GM12874 (cell line): Measurements from ENCODE around the gene GPR4.
A peak's percentile ranks its signal among the peaks of the same experiment; 100 is the strongest.

Source experiments
- TF ChIP-seq, protein P1 (sequence below): IDR thresholded peaks from 2 replicates; pipeline ENCODE4 v1.5.1; 2011; ENCODE audit warnings: low read depth, mild to moderate bottlenecking, control low read depth, low read length, moderate library complexity; ENCODE audit not compliant: insufficient read depth

The GPR4 gene

DNA sequence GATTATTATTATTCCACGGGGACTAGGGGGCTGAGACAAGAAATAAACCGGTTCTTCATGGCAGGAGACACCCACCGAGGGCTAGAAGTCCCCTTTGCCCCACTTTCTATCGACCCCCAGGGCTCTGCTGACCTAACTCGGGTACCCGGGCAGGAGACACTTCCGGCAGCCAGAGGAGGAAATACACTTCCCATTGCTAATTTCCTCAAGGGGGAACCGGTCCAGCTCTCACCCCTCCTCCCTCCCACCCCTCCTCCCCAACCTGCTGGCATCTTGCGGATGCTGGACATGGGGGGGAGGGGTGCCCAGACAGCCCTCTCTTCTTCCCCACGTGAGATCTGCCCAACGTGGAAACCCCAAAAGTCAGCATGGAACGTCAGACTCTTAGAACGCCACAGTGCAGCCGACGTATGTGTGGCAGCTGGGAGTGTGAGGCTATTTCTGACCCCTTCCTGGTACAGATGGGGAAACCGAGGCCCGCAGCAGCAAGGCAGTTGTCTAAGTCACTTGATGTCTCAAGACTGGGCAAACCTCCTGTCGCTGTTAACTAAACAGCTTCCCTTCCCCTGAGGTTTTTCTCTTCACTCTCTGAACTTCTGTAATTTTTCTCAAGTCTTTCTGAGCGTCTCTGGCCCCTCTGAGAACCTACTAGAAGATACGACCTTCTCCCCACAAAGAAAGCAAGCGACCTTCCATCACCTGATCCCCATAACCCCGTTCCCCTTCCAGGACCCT lies 3.6 kb downstream of the GPR4 start:
- TF ChIP-seq, protein P1, sequence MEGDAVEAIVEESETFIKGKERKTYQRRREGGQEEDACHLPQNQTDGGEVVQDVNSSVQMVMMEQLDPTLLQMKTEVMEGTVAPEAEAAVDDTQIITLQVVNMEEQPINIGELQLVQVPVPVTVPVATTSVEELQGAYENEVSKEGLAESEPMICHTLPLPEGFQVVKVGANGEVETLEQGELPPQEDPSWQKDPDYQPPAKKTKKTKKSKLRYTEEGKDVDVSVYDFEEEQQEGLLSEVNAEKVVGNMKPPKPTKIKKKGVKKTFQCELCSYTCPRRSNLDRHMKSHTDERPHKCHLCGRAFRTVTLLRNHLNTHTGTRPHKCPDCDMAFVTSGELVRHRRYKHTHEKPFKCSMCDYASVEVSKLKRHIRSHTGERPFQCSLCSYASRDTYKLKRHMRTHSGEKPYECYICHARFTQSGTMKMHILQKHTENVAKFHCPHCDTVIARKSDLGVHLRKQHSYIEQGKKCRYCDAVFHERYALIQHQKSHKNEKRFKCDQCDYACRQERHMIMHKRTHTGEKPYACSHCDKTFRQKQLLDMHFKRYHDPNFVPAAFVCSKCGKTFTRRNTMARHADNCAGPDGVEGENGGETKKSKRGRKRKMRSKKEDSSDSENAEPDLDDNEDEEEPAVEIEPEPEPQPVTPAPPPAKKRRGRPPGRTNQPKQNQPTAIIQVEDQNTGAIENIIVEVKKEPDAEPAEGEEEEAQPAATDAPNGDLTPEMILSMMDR: no peak

DNA sequence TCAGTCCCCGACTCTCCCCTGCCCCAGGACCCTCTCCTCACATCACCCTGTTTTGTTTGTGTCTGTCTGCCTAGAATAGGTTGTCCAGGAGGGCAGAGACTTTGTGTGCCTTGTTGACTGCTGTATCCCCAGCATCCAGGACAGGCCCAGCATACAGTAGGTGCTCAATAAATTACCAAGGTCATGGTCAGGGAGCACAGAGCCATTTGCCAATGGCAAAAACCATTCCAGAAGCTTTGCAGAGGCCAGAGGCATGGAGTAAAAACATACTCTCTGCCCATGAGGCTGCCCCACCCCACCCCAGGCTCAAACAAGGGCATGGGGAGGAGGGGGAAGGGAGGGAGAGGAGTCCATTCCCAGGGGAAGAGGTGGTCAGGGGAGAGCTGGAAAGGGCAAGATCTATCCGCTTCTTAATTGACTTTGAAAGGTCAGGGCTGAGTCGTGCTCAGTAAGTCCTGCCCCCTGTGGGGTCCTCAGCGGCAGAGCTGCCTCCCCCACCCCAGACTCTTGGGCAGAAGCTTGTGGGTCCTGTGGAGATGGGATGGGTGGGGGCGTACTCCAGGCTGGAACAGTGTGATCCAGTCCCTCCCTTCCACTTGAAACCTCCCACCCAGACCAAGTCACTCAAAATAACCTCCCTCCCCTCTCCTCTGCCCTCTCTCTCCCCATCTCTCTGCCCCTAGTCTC lies 4.4 kb downstream of the GPR4 start:
- TF ChIP-seq, protein P1: no peak

DNA sequence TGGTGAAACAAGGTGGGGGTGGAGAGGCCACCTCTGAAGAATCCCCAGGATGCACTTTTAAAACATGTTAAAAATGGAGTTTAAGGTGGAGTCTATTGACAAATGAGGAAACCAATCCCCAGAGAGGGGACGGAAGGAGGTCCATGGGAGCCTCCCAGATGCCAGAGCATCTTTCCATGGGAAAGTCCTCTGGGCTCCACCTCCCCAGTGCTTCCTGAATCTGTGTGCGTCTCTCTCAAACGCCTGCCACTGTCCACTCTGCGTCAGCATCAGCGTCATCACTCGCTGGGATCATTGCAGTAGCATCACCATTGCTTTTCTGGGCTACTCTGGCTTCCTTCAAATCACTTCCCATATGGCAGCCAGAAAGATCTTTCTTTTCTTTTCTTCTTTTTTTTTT lies 6.2 kb downstream of the GPR4 start:
- TF ChIP-seq, protein P1: no peak

DNA sequence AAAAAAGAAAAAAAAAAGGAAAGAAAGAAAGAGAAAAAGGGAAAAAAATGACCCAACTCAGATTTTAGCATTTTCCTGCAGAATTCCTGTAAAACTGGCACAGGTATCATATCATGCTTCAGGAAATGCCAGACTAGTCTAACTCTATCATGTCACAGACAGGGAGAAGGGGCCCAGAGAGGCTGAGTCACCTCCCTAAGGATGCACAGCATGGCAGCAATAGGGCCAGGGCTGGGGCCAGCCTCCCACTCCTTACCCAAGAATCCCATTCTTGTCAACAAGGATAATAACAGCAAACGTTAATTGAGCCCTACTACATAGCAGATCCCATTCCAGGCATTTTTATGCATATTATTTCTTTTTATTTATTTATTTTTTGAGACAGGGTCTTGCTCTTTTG lies 8.5 kb downstream of the GPR4 start:
- TF ChIP-seq, protein P1: no peak

DNA sequence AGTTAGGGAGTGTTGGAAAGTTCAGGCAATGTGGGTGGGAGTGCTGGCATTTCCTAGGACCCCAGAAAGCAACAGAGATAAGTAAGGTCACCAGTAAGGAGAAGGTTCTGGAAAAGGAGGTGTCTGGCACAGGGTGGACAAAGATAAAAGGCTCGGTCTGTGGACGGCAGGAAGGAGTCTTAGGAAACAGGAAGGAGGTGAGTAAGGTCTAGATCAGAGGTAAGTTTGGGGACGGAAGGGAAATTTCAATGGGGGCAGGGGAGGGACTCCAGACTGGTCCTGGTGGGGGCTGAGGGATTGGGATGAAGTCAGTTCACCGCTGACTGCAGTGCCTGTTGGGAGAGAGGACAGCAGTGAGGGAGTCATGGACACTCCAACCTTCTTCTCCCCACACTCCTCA lies 9.6 kb downstream of the GPR4 start:
- TF ChIP-seq, protein P1: no peak

DNA sequence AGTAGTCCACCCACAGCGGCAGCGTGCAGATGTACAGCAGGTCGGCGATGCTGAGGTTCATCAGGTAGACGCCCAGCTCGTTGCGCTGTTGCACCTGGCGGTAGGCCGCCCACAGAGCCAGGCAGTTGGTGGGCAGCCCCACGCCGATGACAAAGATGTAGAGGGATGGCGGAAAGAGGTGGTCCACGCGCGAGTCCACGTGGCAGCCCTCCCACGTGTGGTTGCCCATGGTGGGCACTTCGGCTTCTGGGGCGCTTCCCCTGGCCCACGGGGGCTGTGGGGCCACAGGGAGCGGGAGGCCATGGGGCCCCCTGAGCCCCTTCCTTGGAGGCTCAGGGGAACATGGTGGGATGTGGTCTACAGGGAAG lies 10.4 kb downstream of the GPR4 start:
- TF ChIP-seq, protein P1: no peak

DNA sequence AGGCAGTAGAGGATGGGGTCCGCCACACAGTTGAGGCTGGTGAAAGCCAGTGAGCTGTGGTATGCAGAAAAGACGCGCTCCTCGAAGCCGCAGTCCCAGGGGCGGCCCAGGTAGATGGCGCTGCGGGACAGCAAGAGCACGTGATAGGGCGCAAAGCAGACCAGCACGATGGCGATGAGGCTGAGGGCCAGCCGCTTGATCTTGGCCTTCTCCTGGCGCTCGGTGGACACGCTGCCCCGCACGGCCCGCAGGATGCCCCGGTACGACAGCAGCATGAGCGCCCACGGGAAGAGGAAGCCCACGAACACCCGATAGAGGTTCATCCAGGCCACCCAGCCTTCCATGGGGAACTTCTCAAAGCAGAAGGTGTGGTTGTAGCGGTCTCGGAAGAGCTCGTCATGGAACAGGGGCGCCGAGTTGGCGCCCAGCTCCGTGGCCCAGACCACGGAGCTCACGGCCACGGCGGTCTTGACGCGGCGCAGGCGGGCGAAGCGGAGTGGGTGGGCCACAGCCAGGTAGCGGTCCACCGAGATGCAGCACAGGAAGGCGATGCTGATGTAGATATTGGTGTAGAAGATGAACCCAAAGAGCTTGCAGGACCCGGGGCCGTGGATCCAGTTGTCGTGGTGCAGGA lies 10.9 kb downstream of the GPR4 start:
- TF ChIP-seq, protein P1: peak; percentile 48
